ENCODE results near the gene CFAP97D1. TPM values are rescaled to one million over a fixed set of nuclear protein-coding genes. Genes with fewer than 3 reads are reported as not detected.
A peak's percentile ranks its signal among the peaks of the same experiment; 100 is the strongest.

Gene CFAP97D1
- total and polyA plus RNA-seq, 11 donors, result 0.05 to 0.45 TPM; not detected in 9

- ATAC-seq (no peak), DNase-seq (no peak)
- Histone ChIP-seq H3K9me3 (no peaks in the 10 kb centered on the region), H3K27me3 (no peaks in the 10 kb centered on the region), H3K36me3 (peaks cover 0 to 98% (median 84%) of the 10 kb centered on the region in 9 donors), H3K27ac (no peak overlapping the region), H3K4me3 (no peak overlapping the region), H3K4me1 (peaks cover 0 to 91% (median 41%) of the 10 kb centered on the region in 12 donors)
- TF ChIP-seq, protein P1, sequence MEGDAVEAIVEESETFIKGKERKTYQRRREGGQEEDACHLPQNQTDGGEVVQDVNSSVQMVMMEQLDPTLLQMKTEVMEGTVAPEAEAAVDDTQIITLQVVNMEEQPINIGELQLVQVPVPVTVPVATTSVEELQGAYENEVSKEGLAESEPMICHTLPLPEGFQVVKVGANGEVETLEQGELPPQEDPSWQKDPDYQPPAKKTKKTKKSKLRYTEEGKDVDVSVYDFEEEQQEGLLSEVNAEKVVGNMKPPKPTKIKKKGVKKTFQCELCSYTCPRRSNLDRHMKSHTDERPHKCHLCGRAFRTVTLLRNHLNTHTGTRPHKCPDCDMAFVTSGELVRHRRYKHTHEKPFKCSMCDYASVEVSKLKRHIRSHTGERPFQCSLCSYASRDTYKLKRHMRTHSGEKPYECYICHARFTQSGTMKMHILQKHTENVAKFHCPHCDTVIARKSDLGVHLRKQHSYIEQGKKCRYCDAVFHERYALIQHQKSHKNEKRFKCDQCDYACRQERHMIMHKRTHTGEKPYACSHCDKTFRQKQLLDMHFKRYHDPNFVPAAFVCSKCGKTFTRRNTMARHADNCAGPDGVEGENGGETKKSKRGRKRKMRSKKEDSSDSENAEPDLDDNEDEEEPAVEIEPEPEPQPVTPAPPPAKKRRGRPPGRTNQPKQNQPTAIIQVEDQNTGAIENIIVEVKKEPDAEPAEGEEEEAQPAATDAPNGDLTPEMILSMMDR (IDR thresholded peaks at IDR 0.05), result no peak
- no peak for TF ChIP-seq POLR2A (IDR thresholded peaks at IDR 0.05)
- WGBS, 4 donors, result 65 to 91% (median 77%) methylated on average over 2 of the region's 2 CpGs
- intact Hi-C loops (cut with DNase I), result no loop called here
Observed at GRCh38 chr17:43770957-43771356, 9.3 kb upstream of the CFAP97D1 start.

DNA sequence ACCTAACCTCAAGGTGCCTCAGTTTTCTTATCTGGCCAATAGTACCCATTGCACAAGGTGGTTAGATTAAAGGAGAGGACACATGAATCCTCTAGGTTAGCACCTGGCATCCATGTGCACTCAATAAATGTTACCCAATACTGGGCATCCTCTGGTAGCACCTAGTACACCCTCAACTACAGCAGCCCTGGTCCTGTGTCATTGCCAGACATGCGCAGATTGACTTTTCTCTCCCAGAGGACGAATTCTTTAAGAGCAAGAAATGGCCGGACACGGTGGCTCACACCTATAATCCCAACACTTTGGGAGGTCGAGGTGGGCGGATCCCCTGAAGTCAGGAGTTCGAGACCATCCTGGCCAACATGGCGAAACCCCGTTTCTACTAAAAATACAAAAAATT is 8.8 kb upstream of the CFAP97D1 start:
- peaks cover 0 to 95% (median 82%) of the 10 kb centered on the region in 9 donors for H3K36me3 ChIP-seq
- no peak for ATAC-seq
- DNase-seq, result no peak
- no peaks in the 10 kb centered on the region for H3K9me3 ChIP-seq
- peak overlapping the region in 1 of 12 donors; percentile 99 for H3K27ac ChIP-seq
- intact Hi-C loops (cut with DNase I), result no loop called here
- H3K27me3 ChIP-seq, result no peaks in the 10 kb centered on the region
- 93 to 95% (median 93%) methylated on average over 9 of the region's 9 CpGs for WGBS, 4 donors
- TF ChIP-seq, protein P1 (IDR thresholded peaks at IDR 0.05), result no peak
- no peak for TF ChIP-seq POLR2A (IDR thresholded peaks at IDR 0.05)
- H3K4me3 ChIP-seq, result no peak overlapping the region
- H3K4me1 ChIP-seq, result peaks cover 0 to 92% (median 46%) of the 10 kb centered on the region in 12 donors

- H3K36me3 ChIP-seq, result peaks cover 0 to 95% (median 77%) of the 10 kb centered on the region in 9 donors
- peaks cover 9 to 92% (median 50%) of the 10 kb centered on the region in 12 donors for H3K4me1 ChIP-seq
- intact Hi-C loops (cut with DNase I), result no loop called here
- TF ChIP-seq, protein P1 (IDR thresholded peaks at IDR 0.05), result no peak
- no peak for TF ChIP-seq POLR2A (IDR thresholded peaks at IDR 0.05)
- peak in 2 of 5 donors; percentile 39 to 46 for DNase-seq
- no peaks in the 10 kb centered on the region for H3K27me3 ChIP-seq
- H3K27ac ChIP-seq, result peak overlapping the region in 7 of 12 donors; percentile 18 to 99 (median 31)
- WGBS, 4 donors, result 64 to 77% (median 70%) methylated on average over 10 of the region's 10 CpGs
- H3K4me3 ChIP-seq, result no peak overlapping the region
- ATAC-seq, result peak in 1 of 4 donors; percentile 1
- no peaks in the 10 kb centered on the region for H3K9me3 ChIP-seq
Observed at GRCh38 chr17:43772877-43773648, 7.2 kb upstream of the CFAP97D1 start.
